Effector CD4-positive, alpha-beta T cell (primary cell): Measurements from ENCODE around the gene CD7.

Experiments
- DNase-seq: peaks from one replicate; pipeline ENCODE4 v3.0.0-alpha.2; 2020

Gene CD7

DNA sequence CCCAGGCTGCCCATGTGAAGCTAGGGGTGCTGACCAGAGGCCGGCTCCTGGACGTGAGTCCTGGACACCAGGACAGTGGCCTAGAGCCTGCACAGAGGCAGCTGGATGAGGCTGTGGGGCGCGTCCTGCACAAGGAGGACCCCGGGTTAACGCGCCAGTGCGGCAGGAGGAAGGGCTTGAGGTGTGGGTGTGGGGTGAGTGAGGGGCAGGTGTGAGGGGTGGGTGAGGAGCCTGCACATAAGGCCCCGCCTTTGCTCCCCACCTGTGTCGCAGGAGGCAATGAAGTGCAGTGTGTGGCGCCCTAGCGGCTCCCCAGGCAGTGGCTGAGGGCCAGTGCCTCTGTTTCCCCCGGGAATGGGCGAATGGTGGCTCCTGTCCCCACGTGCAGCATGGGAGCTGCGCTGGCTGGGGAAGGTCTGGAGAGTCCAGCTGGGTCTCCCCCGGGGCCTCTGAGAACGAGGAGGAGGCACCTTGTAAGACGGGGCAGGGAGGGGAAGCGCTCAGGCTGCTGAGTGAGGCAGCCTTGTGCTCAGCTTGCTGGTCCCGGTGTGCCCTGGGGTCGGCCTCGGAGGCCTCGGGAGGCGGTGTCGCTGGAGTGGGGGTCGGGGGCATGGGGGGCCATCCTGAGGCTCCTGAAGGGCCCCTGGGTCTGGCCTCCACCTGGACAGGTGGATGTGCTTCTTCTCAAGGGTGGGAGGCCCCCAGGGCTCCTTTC is 3.2 kb downstream of the CD7 start:
- DNase-seq = no peak

GRCh38 chr17:82313195-82314011 is 4.0 kb downstream of the CD7 start:
- no peak for DNase-seq

- no peak for DNase-seq
Measured at GRCh38 chr17:82311971-82312370, 5.4 kb downstream of the CD7 start.

GRCh38 chr17:82310877-82311276 is 6.5 kb downstream of the CD7 start:
- DNase-seq = no peak

- DNase-seq = no peak
Measured at GRCh38 chr17:82309656-82310570, 7.5 kb downstream of the CD7 start.

DNA sequence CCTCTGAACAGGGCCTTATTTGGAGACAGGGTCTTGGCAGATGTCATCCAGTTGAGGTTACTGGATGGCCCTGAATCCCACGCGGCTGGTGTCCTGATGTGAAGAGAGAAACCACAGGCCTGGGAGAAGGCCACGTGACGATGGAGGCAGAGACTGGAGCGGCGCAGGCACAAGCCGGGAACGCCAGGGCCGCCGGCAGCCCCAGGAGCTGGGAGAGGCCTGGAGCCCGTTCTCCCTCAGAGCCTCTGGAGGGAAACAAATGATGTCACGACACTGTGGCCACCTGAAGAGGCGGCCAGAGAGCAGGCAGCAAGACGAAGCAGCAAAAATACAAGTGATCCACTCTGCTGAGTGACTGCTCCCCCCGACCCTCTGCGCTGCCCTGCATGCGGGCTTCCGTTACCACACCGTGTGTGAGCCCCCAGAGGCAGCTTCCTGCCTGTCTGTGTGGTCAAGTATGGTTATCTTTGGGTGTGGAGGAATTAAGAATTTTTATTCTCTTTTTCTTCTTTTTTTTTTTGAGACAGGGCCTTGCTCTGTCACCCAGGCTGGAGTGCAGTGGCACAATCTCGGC is 11.6 kb downstream of the CD7 start:
- no peak for DNase-seq

GRCh38 chr17:82304826-82305726 is 12.3 kb downstream of the CD7 start:
- no peak for DNase-seq

DNA sequence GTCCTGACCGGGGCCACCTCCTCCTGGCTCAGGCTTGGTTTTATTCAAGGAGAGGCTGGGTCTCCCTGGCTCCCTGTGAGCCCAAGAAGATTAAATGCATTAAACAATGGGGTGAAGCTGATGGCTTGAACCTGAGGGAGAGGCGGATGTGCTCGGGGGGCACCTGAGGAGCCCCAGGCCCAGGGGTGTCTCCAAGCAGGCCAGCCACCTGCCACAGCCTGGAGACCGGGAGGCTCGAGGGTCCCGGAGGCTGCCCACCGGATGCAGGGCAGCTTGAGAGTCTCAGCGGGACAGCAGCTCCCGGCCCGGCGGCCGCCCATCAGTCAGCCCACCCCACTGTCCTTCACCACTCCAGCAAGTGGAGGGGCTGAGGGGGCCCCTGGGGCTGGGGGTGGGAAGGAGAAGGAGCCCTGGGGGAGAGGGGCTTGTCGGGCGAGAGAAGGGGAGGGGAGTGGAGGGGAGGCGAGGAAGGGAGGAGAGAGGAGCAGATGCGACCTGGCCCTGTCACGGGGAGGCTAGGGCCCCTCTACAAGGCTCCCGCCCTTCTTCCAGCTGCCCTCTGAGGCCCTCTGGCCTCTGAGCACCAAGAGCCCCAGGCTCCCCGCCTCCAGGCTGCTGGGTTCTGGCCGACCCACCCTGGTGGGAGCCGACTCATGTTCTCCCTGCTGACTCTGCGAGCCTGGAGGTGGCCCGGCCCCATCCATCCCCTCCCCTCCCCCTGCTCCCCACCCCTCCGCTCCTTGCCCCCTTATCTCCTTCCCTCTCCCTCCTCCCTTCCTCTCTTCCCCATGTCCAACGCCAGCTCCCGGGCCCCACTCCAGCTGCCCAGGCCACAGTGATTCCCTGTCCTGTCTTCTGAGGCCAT is 13.2 kb downstream of the CD7 start:
- DNase-seq = no peak

- DNase-seq = peak; percentile 38
Measured at GRCh38 chr17:82302991-82303943, 14.1 kb downstream of the CD7 start.

- no peak for DNase-seq
Measured at GRCh38 chr17:82302568-82302963, 14.8 kb downstream of the CD7 start.

- DNase-seq = peak; percentile 40
Measured at GRCh38 chr17:82301916-82302567, 15.4 kb downstream of the CD7 start.

DNA sequence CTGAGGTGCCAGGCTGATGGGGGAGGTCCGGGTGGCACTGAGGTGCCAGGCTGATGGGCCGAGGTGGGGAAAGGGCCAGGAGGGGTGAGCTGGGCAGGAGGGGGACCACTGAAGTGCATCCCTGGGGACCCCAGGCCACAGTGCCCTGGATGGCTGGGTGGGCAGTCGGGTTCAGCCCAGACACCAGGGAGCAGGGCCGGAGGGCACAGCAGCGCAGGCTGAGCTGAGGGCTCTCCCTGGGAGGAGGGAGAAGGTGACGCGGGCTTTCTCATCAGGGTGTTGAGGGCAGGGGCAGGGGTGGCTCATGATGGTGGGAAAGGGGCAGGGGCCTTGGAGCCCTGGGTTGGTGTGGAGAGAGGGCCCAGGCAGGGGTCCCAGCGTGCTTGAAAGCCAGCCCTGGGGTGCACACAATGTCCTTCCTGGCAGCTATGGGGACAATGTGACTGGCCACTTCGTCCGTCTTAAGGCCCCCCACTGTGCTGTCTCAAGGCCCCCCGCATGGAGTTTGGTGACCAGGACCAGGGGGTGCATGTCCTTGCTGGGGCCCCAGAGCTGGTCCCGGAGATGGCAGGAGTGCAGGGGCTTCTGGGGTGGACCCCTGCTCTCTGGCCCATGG is 16.0 kb downstream of the CD7 start:
- DNase-seq = no peak

DNA sequence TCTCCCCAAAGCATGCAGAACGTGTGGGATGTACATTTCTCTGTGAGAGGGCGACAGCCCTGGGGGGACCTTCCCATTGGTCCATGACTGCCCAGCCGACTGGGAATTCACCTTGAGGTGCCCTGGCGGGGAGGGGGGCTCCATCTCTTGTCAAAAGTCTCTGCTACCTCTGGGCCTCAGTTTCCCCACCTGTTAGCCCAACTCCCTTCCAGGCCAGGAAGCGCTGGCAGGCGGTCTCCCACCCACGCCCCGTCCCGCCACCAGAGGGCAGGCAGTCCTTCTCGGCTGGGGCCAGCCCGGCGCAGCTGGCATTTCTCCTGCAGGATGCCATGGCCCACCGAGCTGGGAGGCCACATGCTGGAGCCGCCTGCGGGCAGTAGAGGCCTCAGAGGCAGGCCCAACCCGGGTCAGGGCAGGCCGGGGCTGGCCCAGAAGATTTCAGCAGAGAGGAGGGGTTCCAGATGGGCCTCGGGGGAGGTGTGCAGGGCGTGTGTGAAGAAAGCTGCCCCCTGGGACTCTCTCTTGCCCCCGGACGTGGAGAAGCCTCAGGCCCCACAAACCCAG is 16.6 kb downstream of the CD7 start:
- DNase-seq = peak; percentile 60

DNA sequence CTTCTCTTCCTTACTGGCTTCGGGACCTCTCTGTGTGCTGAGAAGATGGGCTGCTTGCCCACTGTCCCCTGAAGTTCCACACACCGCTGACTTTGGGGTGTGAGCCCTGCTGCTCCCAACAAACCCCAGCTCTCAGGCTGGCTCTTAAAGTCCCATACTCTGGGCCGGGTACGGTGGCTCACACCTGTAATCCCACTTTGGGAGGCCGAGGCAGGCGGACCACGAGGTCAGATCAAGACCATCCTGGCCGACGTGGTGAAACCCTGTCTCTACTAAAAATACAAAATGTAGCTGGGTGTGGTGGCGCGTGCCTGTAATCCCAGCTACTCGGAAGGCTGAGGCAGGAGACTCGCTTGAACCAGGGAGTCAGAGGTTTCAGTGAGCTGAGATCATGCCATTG is 17.2 kb downstream of the CD7 start:
- no peak for DNase-seq

GRCh38 chr17:82299452-82299851 is 18.0 kb downstream of the CD7 start:
- DNase-seq = no peak

- DNase-seq = no peak
Measured at GRCh38 chr17:82298538-82299421, 18.6 kb downstream of the CD7 start.
